SJCRH30 (cell line): ENCODE measurements around the gene C1RL. TPM values are rescaled to one million over a fixed set of nuclear protein-coding genes. Genes with fewer than 3 reads are reported as not detected.

ENCODE experiments used
- DNase-seq, 2 experiments: peaks; one replicate each; pipeline ENCODE4 v3.0.0-alpha.2; 2015 to 2020
- H3K27ac ChIP-seq: fragments of 250-450 bp; sonication (Bioruptor Pico); 2 replicates; pipeline ENCODE4 v1.5.1; 2020; ENCODE audit warnings: mild to moderate bottlenecking, moderate library complexity
- H3K27me3 ChIP-seq: fragments of 250-450 bp; sonication (Bioruptor Pico); 2 replicates; pipeline ENCODE4 v1.5.1; 2020; ENCODE audit warnings: mild to moderate bottlenecking, moderate library complexity
- H3K36me3 ChIP-seq: fragments of 250-450 bp; sonication (Bioruptor Pico); 2 replicates; pipeline ENCODE4 v1.5.1; 2020; ENCODE audit warnings: mild to moderate bottlenecking, moderate library complexity
- H3K4me1 ChIP-seq: fragments of 250-450 bp; sonication (Bioruptor Pico); 2 replicates; pipeline ENCODE4 v1.5.1; 2020; ENCODE audit warnings: mild to moderate bottlenecking, moderate library complexity
- H3K4me3 ChIP-seq: fragments of 250-450 bp; sonication (Bioruptor Pico); 2 replicates; pipeline ENCODE4 v1.5.1; 2020; ENCODE audit warnings: mild to moderate bottlenecking, moderate library complexity
- H3K9me3 ChIP-seq: fragments of 250-450 bp; sonication (Bioruptor Pico); replicated peaks from 2 replicates; pipeline ENCODE4 v1.5.1; 2020; ENCODE audit warnings: mild to moderate bottlenecking, moderate library complexity
- total RNA-seq: library from RNA; depleted of rRNA; stranded (reverse); fragments of >200 nt; shearing (Covaris generic); gene quantifications from 2 replicates; pipeline ENCODE4 v1.2.3, GENCODE V29; 2014

C1RL gene
- total RNA-seq, 1 experiment from 2014 or later: 4.7 TPM

GRCh38 chr12:7143564-7143963 is 34.5 kb upstream of the C1RL start:
- Histone ChIP-seq H3K4me1 (peaks cover 10% of the 10 kb centered on the region), H3K9me3 (no peaks in the 10 kb centered on the region), H3K27ac (no peak overlapping the region), H3K27me3 (no peaks in the 10 kb centered on the region), H3K36me3 (no peaks in the 10 kb centered on the region), H3K4me3 (no peak overlapping the region)
- DNase-seq: no peak

- no peak overlapping the region for H3K4me3 ChIP-seq
- no peaks in the 10 kb centered on the region for H3K9me3 ChIP-seq
- H3K4me1 ChIP-seq: peaks cover 10% of the 10 kb centered on the region
- H3K27ac ChIP-seq: no peak overlapping the region
- H3K27me3 ChIP-seq: no peaks in the 10 kb centered on the region
- H3K36me3 ChIP-seq: no peaks in the 10 kb centered on the region
- DNase-seq: no peak
These were observed 33.9 kb upstream of the C1RL start for GRCh38 chr12:7142809-7143465.

GRCh38 chr12:7142056-7142644 is 33.1 kb upstream of the C1RL start:
- no peaks in the 10 kb centered on the region for H3K9me3 ChIP-seq
- H3K4me3 ChIP-seq: no peak overlapping the region
- H3K4me1 ChIP-seq: peaks cover 10% of the 10 kb centered on the region
- H3K36me3 ChIP-seq: no peaks in the 10 kb centered on the region
- H3K27ac ChIP-seq: peak overlapping the region; percentile 55
- peak; percentile 59 to 74 for DNase-seq
- no peaks in the 10 kb centered on the region for H3K27me3 ChIP-seq

- DNase-seq: peak; percentile 52 to 77
- no peaks in the 10 kb centered on the region for H3K36me3 ChIP-seq
These were observed 32.5 kb upstream of the C1RL start for GRCh38 chr12:7141351-7142005.

GRCh38 chr12:7139200-7139599 is 30.2 kb upstream of the C1RL start:
- H3K4me3 ChIP-seq: no peak overlapping the region
- no peaks in the 10 kb centered on the region for H3K36me3 ChIP-seq
- peaks cover 10% of the 10 kb centered on the region for H3K4me1 ChIP-seq
- H3K27me3 ChIP-seq: no peaks in the 10 kb centered on the region
- no peaks in the 10 kb centered on the region for H3K9me3 ChIP-seq
- H3K27ac ChIP-seq: no peak overlapping the region
- no peak for DNase-seq

More at GRCh38 chr12:7141351-7142005, 32.5 kb upstream of the C1RL start:
- H3K9me3 ChIP-seq: no peaks in the 10 kb centered on the region
- H3K27me3 ChIP-seq: no peaks in the 10 kb centered on the region
- H3K4me3 ChIP-seq: no peak overlapping the region
- peak overlapping the region; percentile 55 for H3K27ac ChIP-seq
- H3K4me1 ChIP-seq: peaks cover 10% of the 10 kb centered on the region

- peaks cover 10% of the 10 kb centered on the region for H3K4me1 ChIP-seq
- no peak for DNase-seq
These were observed 28.9 kb upstream of the C1RL start for GRCh38 chr12:7137908-7138307.

GRCh38 chr12:7136676-7137075 is 27.7 kb upstream of the C1RL start:
- Histone ChIP-seq H3K27ac (no peak overlapping the region), H3K9me3 (no peaks in the 10 kb centered on the region), H3K36me3 (no peaks in the 10 kb centered on the region), H3K4me3 (no peak overlapping the region), H3K4me1 (peaks cover 9% of the 10 kb centered on the region), H3K27me3 (no peaks in the 10 kb centered on the region)
- no peak for DNase-seq

More at GRCh38 chr12:7137908-7138307, 28.9 kb upstream of the C1RL start:
- no peak overlapping the region for H3K4me3 ChIP-seq
- H3K9me3 ChIP-seq: no peaks in the 10 kb centered on the region
- H3K27me3 ChIP-seq: no peaks in the 10 kb centered on the region
- H3K36me3 ChIP-seq: no peaks in the 10 kb centered on the region
- no peak overlapping the region for H3K27ac ChIP-seq

GRCh38 chr12:7136071-7136470 is 27.1 kb upstream of the C1RL start:
- Histone ChIP-seq H3K36me3 (no peaks in the 10 kb centered on the region), H3K27ac (no peak overlapping the region), H3K9me3 (no peaks in the 10 kb centered on the region), H3K4me1 (peaks cover 3% of the 10 kb centered on the region; the same call in 1 of the 2 replicates), H3K4me3 (no peak overlapping the region), H3K27me3 (peaks cover 5% of the 10 kb centered on the region)
- no peak for DNase-seq

- Histone ChIP-seq H3K27ac (no peak overlapping the region), H3K4me3 (no peak overlapping the region), H3K36me3 (no peaks in the 10 kb centered on the region), H3K27me3 (peaks cover 10% of the 10 kb centered on the region), H3K4me1 (0 out of 2 replicates have a peak, but pooled peaks cover 1% of the 10 kb centered on the region), H3K9me3 (no peaks in the 10 kb centered on the region)
- no peak for DNase-seq
These were observed 25.6 kb upstream of the C1RL start for GRCh38 chr12:7134396-7135166.

GRCh38 chr12:7131502-7131866 is 22.5 kb upstream of the C1RL start:
- 0 out of 2 replicates have a peak, but pooled peaks cover 5% of the 10 kb centered on the region for H3K4me1 ChIP-seq
- H3K36me3 ChIP-seq: no peaks in the 10 kb centered on the region

GRCh38 chr12:7130701-7131501 is 21.9 kb upstream of the C1RL start:
- peaks cover 11% of the 10 kb centered on the region for H3K27me3 ChIP-seq
- no peak overlapping the region for H3K27ac ChIP-seq
- peak overlapping the region; percentile 63 for H3K4me3 ChIP-seq
- no peaks in the 10 kb centered on the region for H3K36me3 ChIP-seq
- no peaks in the 10 kb centered on the region for H3K9me3 ChIP-seq
- peak in 1 of 2 experiments; percentile 19 for DNase-seq
- 0 out of 2 replicates have a peak, but pooled peaks cover 5% of the 10 kb centered on the region for H3K4me1 ChIP-seq

More at GRCh38 chr12:7131502-7131866, 22.5 kb upstream of the C1RL start:
- no peak for DNase-seq
- no peaks in the 10 kb centered on the region for H3K9me3 ChIP-seq
- H3K27me3 ChIP-seq: peaks cover 11% of the 10 kb centered on the region
- H3K27ac ChIP-seq: no peak overlapping the region
- H3K4me3 ChIP-seq: no peak overlapping the region

GRCh38 chr12:7129872-7130691 is 21.1 kb upstream of the C1RL start, which contains the start of gene CLSTN3:
Gene CLSTN3 (plus strand): TSS chr12:7130371. CDS start chr12:7130649, 278 bp downstream.
- H3K27me3 ChIP-seq: peaks cover 11% of the 10 kb centered on the region
- H3K4me1 ChIP-seq: 0 out of 2 replicates have a peak, but pooled peaks cover 5% of the 10 kb centered on the region
- H3K4me3 ChIP-seq: peak within 1 kb of the TSS; percentile 63
- no peaks in the 10 kb centered on the region for H3K36me3 ChIP-seq
- no peak within 1 kb of the TSS for H3K27ac ChIP-seq
- H3K9me3 ChIP-seq: no peaks in the 10 kb centered on the region
- peak; percentile 82 to 84 for DNase-seq

GRCh38 chr12:7129287-7129871 is 20.4 kb upstream of the C1RL start:
- Histone ChIP-seq H3K27ac (no peak overlapping the region), H3K9me3 (no peaks in the 10 kb centered on the region), H3K4me1 (0 out of 2 replicates have a peak, but pooled peaks cover 5% of the 10 kb centered on the region), H3K36me3 (no peaks in the 10 kb centered on the region), H3K27me3 (peaks cover 11% of the 10 kb centered on the region), H3K4me3 (peak overlapping the region; percentile 63)
- no peak for DNase-seq
